Ovary (tissue), 9 donors: ENCODE results near the gene DYNC2I2. TPM values are rescaled to one million over a fixed set of nuclear protein-coding genes. Genes with fewer than 3 reads are reported as not detected.

Experiments used
- DNase-seq, 5 donors: peaks; one replicate each; pipeline ENCODE4 v3.0.0-alpha.2; 2019 to 2020
- H3K27ac ChIP-seq, 2 donors: fragments of 200-600 bp; one replicate each; pipeline versions ENCODE4 v1.5.1 to v1.8.0; 2019 to 2022
- H3K27me3 ChIP-seq: fragments of 200-600 bp; one replicate; pipeline ENCODE4 v1.8.0; 2022
- H3K36me3 ChIP-seq: fragments of 200-600 bp; sonication (generic); one replicate; pipeline ENCODE4 v1.5.1; 2019
- H3K4me1 ChIP-seq: one replicate; pipeline ENCODE4 v1.8.1; 2013; ENCODE audit warnings: mild to moderate bottlenecking, moderate library complexity; ENCODE audit not compliant: insufficient read depth
- H3K4me3 ChIP-seq: fragments of 200-600 bp; sonication (generic); one replicate; pipeline ENCODE4 v1.5.1; 2017
- H3K9me3 ChIP-seq, 2 donors: fragments of 200-600 bp in 1 of 2; sonication (generic) in 1 of 2; one replicate each; pipeline versions ENCODE4 v1.5.1 to v1.8.1; 2013 to 2019; ENCODE audit warnings: mild to moderate bottlenecking in 1 of 2, moderate library complexity in 1 of 2
- EP300 ChIP-seq: sonication (generic); formaldehyde crosslinking; IDR thresholded peaks from one replicate; pipeline ENCODE4 v1.6.1; 2017; ENCODE audit warnings: antibody characterized with exemption
- POLR2A ChIP-seq: fragments of 450-650 bp; IDR thresholded peaks from one replicate; pipeline ENCODE4 v1.6.1; 2017; ENCODE audit warnings: antibody characterized with exemption, mild to moderate bottlenecking, moderate library complexity
- WGBS, 3 donors: extraction: QIAGEN DNeasy Blood & Tissue Kit in 1 of 3; methylation state at CpG; one replicate each; pipeline versions ENCODE4 v1.1.5 to v1.1.7; 2013 to 2017; 5-methylcytosine and 5-hydroxymethylcytosine counted together
- intact Hi-C, 4 donors: fragments of 100-400 bp; cut with DNase I; formaldehyde crosslinking; loops; one replicate each; pipeline versions ENCODE4 v1.11.0 to v1.15.1; 2022 to 2023
- polyA plus RNA-seq, 2 donors: library from polyadenylated mRNA; stranded (reverse); fragments of 200-250 nt in 1 of 2; fragments of 350-450 nt in 1 of 2; fragmentation: Illumina TruSeq in 1 of 2; extraction: RNeasy Lipid Tissue Mini Kit (QIAGEN cat#74804) in 1 of 2; gene quantifications; one replicate each; pipeline ENCODE4 v1.2.3, GENCODE V29; 2013 to 2014
- total RNA-seq, 7 donors: library from RNA; depleted of rRNA in 2 of 7; stranded (reverse); fragments of >200 nt in 2 of 7; fragmentation: NEBNext Ultra II Directional in 3 of 7; extraction: Animal tissue kit (Norgen Biotek cat#: 25700) in 3 of 7; gene quantifications; one replicate each; pipeline versions ENCODE4 v1.1.0 to v1.2.4, GENCODE V29; 2016 to 2023
- TF ChIP-seq, protein P1 (sequence below), 3 donors: fragments of 450-650 bp in 2 of 3; fragments of 200-600 bp in 1 of 3; IDR thresholded peaks; one replicate each; pipeline versions ENCODE4 v1.5.1 to v1.8.0; 2016 to 2022; ENCODE audit warnings: antibody characterized with exemption in 3 of 3, mild to moderate bottlenecking in 1 of 3
- donor health status: DM: no; HTN: no; CAD: no; lungs with moderate emphysema.
- donor health status: DM: no; HTN: no; CAD: no.
- donor health status: Bipolar disorder and iron deficiency.
- donor health status: DM: yes; HTN: yes; CAD: no.
- donor health status: DM: no; HTN: no; CAD: no.
- donor health status: DM: yes; HTN: yes; CAD: no.

The DYNC2I2 gene
- total and polyA plus RNA-seq, 9 donors, result 2.0 to 87.5 (median 25.8) TPM

DNA sequence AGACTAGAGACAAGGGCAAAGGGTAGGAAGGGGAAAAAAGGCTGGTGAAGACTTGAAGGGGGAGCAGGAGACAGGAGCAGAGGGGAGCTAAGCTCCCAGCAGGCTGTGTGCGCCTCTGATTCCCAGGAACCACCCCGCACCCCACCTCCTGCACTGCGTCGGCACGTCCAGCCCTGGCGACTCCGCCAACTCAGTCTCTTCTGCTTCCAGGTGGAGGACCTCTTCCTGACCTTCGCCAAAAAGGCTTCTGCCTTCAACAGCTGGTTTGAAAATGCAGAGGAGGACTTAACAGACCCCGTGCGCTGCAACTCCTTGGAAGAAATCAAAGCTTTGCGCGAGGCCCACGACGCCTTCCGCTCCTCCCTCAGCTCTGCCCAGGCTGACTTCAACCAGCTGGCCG is 30.5 kb downstream of the DYNC2I2 start:
- Histone ChIP-seq H3K9me3 (no peaks in the 10 kb centered on the region), H3K36me3 (no peaks in the 10 kb centered on the region), H3K27ac (peak overlapping the region in 1 of 2 donors; percentile 76), H3K4me1 (peaks cover 13% of the 10 kb centered on the region), H3K27me3 (no peaks in the 10 kb centered on the region), H3K4me3 (no peak overlapping the region)
- TF ChIP-seq EP300 (no peak), POLR2A (no peak)
- TF ChIP-seq, protein P1, sequence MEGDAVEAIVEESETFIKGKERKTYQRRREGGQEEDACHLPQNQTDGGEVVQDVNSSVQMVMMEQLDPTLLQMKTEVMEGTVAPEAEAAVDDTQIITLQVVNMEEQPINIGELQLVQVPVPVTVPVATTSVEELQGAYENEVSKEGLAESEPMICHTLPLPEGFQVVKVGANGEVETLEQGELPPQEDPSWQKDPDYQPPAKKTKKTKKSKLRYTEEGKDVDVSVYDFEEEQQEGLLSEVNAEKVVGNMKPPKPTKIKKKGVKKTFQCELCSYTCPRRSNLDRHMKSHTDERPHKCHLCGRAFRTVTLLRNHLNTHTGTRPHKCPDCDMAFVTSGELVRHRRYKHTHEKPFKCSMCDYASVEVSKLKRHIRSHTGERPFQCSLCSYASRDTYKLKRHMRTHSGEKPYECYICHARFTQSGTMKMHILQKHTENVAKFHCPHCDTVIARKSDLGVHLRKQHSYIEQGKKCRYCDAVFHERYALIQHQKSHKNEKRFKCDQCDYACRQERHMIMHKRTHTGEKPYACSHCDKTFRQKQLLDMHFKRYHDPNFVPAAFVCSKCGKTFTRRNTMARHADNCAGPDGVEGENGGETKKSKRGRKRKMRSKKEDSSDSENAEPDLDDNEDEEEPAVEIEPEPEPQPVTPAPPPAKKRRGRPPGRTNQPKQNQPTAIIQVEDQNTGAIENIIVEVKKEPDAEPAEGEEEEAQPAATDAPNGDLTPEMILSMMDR (IDR thresholded peaks at IDR 0.05), result no peak
- peak in 3 of 5 donors; percentile 39 to 62 (median 44) for DNase-seq
- intact Hi-C loops, result no loop called here
- WGBS, 3 donors, result 25 to 51% (median 31%) methylated on average over 16 of the region's 16 CpGs

DNA sequence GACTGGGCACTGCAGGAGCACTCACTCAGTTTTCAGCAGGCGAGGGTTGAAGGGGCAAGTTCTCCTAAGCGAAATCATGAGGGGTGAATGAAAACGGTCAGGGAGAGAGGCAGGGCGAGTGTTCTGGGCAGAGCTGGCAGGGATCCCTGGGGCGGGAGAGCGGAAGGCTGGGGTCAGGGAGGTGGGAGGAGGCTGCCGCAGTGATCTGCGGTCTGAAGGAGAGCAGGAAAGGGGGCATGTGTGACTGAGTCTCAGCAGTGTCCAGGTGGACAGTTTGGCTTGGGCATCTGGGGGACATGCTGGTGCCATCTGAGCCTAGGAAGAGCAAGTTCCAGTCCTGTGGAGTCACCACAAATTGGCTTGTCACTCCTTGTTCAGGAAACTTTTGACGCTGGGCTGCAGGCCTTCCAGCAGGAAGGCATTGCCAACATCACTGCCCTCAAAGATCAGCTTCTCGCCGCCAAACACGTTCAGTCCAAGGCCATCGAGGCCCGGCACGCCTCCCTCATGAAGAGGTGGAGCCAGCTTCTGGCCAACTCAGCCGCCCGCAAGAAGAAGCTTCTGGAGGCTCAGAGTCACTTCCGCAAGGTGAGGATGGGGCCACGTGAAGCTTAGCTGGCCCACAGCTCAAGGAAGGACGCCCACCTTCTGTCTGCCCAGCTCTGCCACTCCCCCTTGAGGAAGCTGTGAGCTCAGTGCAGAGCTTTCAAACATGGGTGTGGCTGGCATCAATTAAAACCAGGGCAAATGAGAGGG is 31.1 kb downstream of the DYNC2I2 start:
- Histone ChIP-seq H3K36me3 (no peaks in the 10 kb centered on the region), H3K4me3 (no peak overlapping the region), H3K27ac (peak overlapping the region in 1 of 2 donors; percentile 76), H3K9me3 (no peaks in the 10 kb centered on the region), H3K27me3 (no peaks in the 10 kb centered on the region), H3K4me1 (peaks cover 13% of the 10 kb centered on the region)
- TF ChIP-seq POLR2A, result no peak
- no peak for TF ChIP-seq EP300
- TF ChIP-seq, protein P1 (IDR thresholded peaks at IDR 0.05), result no peak
- 12 to 38% (median 27%) methylated on average over 20 of the region's 20 CpGs for whole genome bisulfite sequencing, 3 donors
- DNase-seq, result peak; percentile 50 to 83 (median 74)
- intact Hi-C loops, result no loop called here

DNA sequence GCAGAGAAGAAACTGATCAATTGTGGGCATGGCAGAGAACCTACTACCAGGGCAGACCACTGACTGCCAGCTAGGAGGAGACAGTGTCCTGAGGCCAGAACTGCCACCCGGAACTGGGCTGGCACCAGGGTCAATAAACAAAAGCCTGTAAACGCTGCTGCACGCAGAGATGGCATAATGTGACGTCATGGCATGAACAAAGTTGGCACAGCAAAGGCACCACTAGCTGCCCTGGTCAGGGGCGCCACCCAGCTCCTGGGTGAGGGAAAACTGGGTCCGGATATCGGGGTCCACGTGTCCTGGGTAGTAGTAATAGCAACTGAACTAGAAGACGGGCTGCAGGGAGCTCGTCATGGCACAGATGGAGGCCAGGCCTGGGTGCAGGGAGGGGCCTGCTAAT is 32.1 kb downstream of the DYNC2I2 start:
- Histone ChIP-seq H3K9me3 (no peaks in the 10 kb centered on the region), H3K4me1 (peaks cover 13% of the 10 kb centered on the region), H3K27ac (peak overlapping the region in 1 of 2 donors; percentile 35), H3K36me3 (no peaks in the 10 kb centered on the region), H3K4me3 (no peak overlapping the region), H3K27me3 (no peaks in the 10 kb centered on the region)
- WGBS, 3 donors, result 83 to 85% (median 85%) methylated on average over 10 of the region's 10 CpGs
- TF ChIP-seq, protein P1 (IDR thresholded peaks at IDR 0.05), result no peak
- TF ChIP-seq EP300 (no peak), POLR2A (no peak)
- intact Hi-C loops, result no loop called here
- DNase-seq, result no peak

DNA sequence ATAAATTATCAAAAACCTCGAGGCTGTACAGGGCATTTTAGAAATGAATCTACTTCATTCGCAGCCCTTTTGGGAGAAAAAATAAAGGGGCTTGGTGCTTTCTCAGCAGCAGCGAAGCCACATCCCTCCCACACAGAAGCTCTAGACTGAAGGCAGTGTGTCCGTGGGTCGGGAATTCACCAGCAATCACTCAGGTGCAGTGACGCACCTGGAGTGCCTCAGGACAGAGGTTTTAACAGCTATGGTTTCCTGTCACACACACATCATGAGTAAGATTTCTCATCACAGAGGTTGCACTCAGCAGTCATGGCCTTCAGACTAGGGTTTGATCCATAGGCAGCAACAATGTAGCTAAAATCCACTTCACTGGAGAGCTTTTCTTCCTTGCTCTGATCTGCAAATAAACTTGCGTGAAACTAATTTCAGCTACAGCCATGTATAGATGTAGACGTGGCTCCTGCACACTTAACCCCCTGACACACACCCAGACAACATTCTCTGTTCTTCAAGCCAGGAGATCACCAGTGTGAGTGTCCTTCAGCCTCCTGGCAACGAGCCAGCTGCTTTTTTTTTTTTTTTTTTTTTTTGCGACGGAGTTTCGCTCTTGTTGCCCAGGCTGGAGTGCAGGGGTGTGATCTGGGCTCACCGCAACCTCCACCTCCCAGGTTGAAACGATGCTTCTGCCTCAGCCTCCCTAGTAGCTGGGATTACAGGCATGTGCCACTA is 34.8 kb downstream of the DYNC2I2 start:
- intact Hi-C loops, result no loop called here
- no peaks in the 10 kb centered on the region for H3K36me3 ChIP-seq

More for the DNA sequence above, 34.8 kb downstream of the DYNC2I2 start:
- TF ChIP-seq EP300, result no peak
- TF ChIP-seq, protein P1 (IDR thresholded peaks at IDR 0.05), result no peak
- no peak for TF ChIP-seq POLR2A
- DNase-seq, result no peak
- H3K27me3 ChIP-seq, result no peaks in the 10 kb centered on the region
- peaks cover 13% of the 10 kb centered on the region for H3K4me1 ChIP-seq
- 45 to 53% (median 47%) methylated on average over 14 of the region's 14 CpGs for WGBS, 3 donors
- H3K27ac ChIP-seq, result no peak overlapping the region
- no peak overlapping the region for H3K4me3 ChIP-seq
- H3K9me3 ChIP-seq, result no peaks in the 10 kb centered on the region
